Tibial artery (tissue), 4 donors: ENCODE measurements around the gene ADPRHL1.

Experiments used
- DNase-seq, 2 donors: peaks; one replicate each; pipeline ENCODE4 v3.0.0-alpha.2; 2019
- H3K27ac ChIP-seq, 2 donors: fragments of 200-600 bp; sonication (generic) in 1 of 2; 1 replicate in 1 of 2; 2 replicates in 1 of 2; pipeline ENCODE4 v1.5.1; 2018 to 2019; ENCODE audit warnings: mild to moderate bottlenecking in 1 of 2
- H3K27me3 ChIP-seq, 2 donors: fragments of 200-600 bp; sonication (generic) in 1 of 2; one replicate each; pipeline versions ENCODE4 v1.5.1 to v1.6.0; 2016 to 2019
- H3K36me3 ChIP-seq, 3 donors: fragments of 200-600 bp; sonication (generic) in 2 of 3; one replicate each; pipeline ENCODE4 v1.5.1; 2016 to 2019; ENCODE audit warnings: mild to moderate bottlenecking in 2 of 3
- H3K4me1 ChIP-seq, 4 donors: fragments of 200-600 bp; sonication (generic) in 2 of 4; 1 replicate in 3 of 4; 2 replicates in 1 of 4; pipeline ENCODE4 v1.5.1; 2016 to 2019
- H3K4me3 ChIP-seq, 2 donors: fragments of 200-600 bp; sonication (generic) in 1 of 2; 1 replicate in 1 of 2; 2 replicates in 1 of 2; pipeline ENCODE4 v1.5.1; 2018 to 2019; ENCODE audit warnings: mild to moderate bottlenecking in 2 of 2
- H3K9me3 ChIP-seq, 3 donors: fragments of 200-600 bp; sonication (generic) in 1 of 3; one replicate each; pipeline ENCODE4 v1.5.1; 2016 to 2019
- intact Hi-C: fragments of 100-400 bp; cut with DNase I; formaldehyde crosslinking; loops from one replicate; pipeline ENCODE4 v1.15.0; 2023; ENCODE audit warnings: low total_unique reads
- TF ChIP-seq, protein P1 (sequence below), 2 experiments: fragments of 200-600 bp in 1 of 2; fragments of 450-650 bp in 1 of 2; IDR thresholded peaks; one replicate each; pipeline ENCODE4 v1.5.1; 2017 to 2019; ENCODE audit warnings: antibody characterized with exemption in 2 of 2, mild to moderate bottlenecking in 1 of 2, moderate library complexity in 1 of 2

The ADPRHL1 gene

DNA sequence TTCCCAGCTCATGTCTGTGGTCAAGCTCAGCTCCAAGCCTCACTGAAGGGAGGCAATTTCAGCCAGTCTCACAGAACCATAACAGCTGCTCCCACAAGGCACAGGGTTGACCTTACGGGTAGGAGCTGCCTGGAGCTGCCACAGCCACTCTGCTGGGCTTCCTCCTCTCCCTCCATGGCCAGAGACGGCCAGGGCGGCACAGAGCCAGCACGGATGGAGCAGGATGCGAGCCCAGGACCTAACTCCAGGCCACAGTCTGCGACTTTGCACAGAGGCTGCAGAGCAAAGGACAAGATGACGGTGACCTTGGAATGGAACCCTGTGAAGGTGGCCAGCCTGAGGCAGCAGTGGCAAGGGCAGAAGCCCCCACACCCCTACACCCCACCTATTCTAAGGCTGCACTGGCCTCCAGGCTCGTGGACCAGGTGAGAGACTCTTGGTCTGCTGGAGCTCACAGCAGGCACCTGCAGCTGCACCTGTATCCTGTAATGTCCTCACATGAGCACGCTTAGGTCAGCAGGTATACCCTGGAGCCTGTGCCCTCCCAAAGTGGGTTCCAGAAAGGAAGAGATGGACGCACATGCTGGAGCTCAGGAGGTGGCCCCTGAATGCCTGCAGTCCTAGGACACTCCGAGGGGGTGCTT lies 29.6 kb downstream of the ADPRHL1 start:
- no peaks in the 10 kb centered on the region for H3K27me3 ChIP-seq
- DNase-seq: no peak
- no peaks in the 10 kb centered on the region for H3K36me3 ChIP-seq
- H3K27ac ChIP-seq: no peak overlapping the region
- intact Hi-C loops: no loop called here
- H3K4me3 ChIP-seq: no peak overlapping the region
- TF ChIP-seq, protein P1, sequence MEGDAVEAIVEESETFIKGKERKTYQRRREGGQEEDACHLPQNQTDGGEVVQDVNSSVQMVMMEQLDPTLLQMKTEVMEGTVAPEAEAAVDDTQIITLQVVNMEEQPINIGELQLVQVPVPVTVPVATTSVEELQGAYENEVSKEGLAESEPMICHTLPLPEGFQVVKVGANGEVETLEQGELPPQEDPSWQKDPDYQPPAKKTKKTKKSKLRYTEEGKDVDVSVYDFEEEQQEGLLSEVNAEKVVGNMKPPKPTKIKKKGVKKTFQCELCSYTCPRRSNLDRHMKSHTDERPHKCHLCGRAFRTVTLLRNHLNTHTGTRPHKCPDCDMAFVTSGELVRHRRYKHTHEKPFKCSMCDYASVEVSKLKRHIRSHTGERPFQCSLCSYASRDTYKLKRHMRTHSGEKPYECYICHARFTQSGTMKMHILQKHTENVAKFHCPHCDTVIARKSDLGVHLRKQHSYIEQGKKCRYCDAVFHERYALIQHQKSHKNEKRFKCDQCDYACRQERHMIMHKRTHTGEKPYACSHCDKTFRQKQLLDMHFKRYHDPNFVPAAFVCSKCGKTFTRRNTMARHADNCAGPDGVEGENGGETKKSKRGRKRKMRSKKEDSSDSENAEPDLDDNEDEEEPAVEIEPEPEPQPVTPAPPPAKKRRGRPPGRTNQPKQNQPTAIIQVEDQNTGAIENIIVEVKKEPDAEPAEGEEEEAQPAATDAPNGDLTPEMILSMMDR (IDR thresholded peaks at IDR 0.05): no peak
- peaks cover 0 to 17% (median 12%) of the 10 kb centered on the region in 4 donors for H3K4me1 ChIP-seq
- no peaks in the 10 kb centered on the region for H3K9me3 ChIP-seq

DNA sequence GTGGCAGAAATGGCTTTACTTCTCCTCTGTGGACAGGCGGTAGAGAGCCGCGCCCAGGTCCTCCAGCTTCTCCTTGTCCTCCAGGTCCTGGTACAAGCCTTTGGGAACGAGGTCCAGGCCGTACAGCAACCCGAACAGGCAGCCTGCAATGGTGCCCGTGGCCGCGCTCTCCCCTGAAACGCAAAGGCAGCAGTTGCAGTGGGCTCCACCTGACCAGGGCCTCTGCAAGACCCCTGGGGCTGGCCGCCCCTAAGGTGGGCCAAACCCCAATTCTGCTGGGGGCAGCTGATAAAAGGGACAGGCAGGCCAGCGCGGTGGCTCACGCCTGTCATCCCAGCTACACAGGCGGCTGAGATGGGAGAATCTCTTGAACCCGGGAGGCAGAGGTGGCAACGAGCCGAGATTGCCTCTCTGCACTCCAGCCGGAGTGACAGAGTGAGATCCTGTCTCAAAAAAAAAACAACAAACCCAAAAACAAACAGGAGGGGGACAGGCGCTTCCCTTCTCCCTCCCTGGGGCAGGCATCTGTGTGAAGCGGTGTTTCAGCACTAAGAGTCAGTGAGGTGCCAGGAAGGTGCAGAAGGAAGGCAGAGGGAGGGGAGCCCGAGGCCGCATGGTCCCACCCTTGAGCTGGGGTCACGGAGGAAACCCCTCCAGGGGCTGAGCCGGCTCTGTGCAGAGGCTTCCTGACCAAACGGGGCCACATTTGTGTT lies 30.3 kb downstream of the ADPRHL1 start:
- intact Hi-C loops: no loop called here
- H3K4me3 ChIP-seq: no peak overlapping the region
- TF ChIP-seq, protein P1 (IDR thresholded peaks at IDR 0.05): no peak
- no peaks in the 10 kb centered on the region for H3K9me3 ChIP-seq
- no peaks in the 10 kb centered on the region for H3K36me3 ChIP-seq
- no peak for DNase-seq
- H3K27ac ChIP-seq: peak overlapping the region in 1 of 2 donors; percentile 79
- H3K27me3 ChIP-seq: no peaks in the 10 kb centered on the region
- H3K4me1 ChIP-seq: peaks cover 0 to 17% (median 12%) of the 10 kb centered on the region in 4 donors

DNA sequence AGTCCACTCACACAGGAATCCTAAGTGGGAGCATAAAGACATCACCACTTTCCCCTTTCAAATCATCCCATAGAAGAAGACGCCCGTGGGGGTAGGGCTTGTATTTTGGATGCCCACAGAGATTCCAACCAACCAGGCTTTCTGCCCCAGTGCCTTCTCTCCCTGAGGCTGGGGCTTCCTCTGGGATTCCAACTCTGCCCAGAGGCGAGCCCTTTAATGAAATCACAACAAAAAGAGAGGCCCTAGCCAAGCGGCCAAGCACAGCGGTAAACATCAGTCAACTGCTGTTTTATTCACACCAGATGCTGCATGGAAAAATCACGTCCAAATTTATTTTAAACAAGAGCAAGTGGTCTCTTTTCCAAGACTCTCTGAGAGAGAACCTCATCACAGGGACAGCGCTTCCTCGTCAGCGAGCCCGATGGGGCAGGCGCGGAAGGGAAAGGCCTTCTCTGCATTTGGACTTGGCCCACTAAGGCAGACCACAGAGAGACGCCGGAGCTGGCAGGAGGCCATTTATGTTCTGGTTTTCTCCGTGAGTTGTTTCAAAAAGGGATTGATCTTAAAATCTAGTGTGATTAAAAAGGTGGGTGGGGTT lies 31.5 kb downstream of the ADPRHL1 start:
- TF ChIP-seq, protein P1 (IDR thresholded peaks at IDR 0.05): no peak
- no peak for DNase-seq
- Histone ChIP-seq H3K36me3 (no peaks in the 10 kb centered on the region), H3K4me3 (peak overlapping the region in 1 of 2 donors; percentile 14), H3K27ac (peak overlapping the region; percentile 73 to 79), H3K27me3 (no peaks in the 10 kb centered on the region), H3K4me1 (peaks cover 0 to 17% (median 12%) of the 10 kb centered on the region in 4 donors), H3K9me3 (no peaks in the 10 kb centered on the region)
- intact Hi-C loops: no loop called here

DNA sequence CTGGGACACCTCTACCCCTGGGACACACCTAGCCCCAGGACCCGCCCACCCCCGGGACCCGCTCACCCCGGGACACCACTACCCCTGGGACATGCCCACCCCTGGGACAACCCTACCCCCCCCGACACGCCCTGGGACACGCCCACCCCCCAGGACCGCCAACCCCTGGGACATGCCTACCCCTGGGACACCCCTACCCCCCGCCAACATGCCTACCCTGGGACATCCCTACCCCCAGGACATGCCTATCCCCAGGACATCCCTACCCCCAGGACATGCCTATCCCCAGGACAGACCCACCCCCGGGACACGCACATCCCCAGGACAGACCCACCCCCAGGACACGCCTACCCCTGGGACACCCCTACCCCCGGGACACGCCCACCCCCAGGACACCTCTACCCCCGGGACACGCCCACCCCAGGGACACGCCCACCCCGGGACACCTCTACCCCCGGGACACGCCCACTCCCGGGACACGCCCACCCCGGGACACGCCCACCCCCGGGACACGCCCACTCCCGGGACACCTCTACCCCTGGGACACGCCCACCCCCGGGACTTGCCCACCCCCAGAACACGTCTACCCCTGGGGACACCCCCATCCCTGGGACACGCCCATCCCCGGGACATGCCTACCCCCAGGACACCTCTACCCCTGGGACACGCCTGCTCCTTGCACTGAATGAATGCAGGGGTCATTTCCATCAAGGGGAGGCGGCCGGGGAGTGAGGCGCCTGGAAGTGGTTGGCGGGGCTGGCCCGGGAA lies 32.3 kb downstream of the ADPRHL1 start:
- intact Hi-C loops: no loop called here
- Histone ChIP-seq H3K4me1 (peaks cover 0 to 21% (median 12%) of the 10 kb centered on the region in 4 donors), H3K4me3 (no peak overlapping the region), H3K36me3 (no peaks in the 10 kb centered on the region), H3K9me3 (no peaks in the 10 kb centered on the region), H3K27me3 (no peaks in the 10 kb centered on the region), H3K27ac (peak overlapping the region; percentile 73 to 79)
- TF ChIP-seq, protein P1 (IDR thresholded peaks at IDR 0.05): no peak
- DNase-seq: no peak

- no peak for DNase-seq
- Histone ChIP-seq H3K27ac (no peak overlapping the region), H3K36me3 (no peaks in the 10 kb centered on the region), H3K4me3 (no peak overlapping the region), H3K4me1 (peaks cover 0 to 29% (median 15%) of the 10 kb centered on the region in 4 donors), H3K9me3 (no peaks in the 10 kb centered on the region), H3K27me3 (no peaks in the 10 kb centered on the region)
- TF ChIP-seq, protein P1 (IDR thresholded peaks at IDR 0.05): no peak
- intact Hi-C loops: no loop called here
These were observed 33.1 kb downstream of the ADPRHL1 start for GRCh38 chr13:113420232-113420631.
